Body of pancreas (tissue), 4 donors: ENCODE results near the gene APH1B. TPM values are rescaled to one million over a fixed set of nuclear protein-coding genes. Genes with fewer than 3 reads are reported as not detected.

ENCODE experiments used
- ATAC-seq: fragments of 150-250 bp; one replicate; pipeline ENCODE4 v1.9.1; 2016
- DNase-seq, 4 donors: peaks; one replicate each; pipeline ENCODE4 v3.0.0-alpha.2; 2019
- H3K27ac ChIP-seq, 4 donors: fragments of 200-600 bp; sonication (generic); 1 replicate in 3 of 4; 2 replicates in 1 of 4; pipeline versions ENCODE4 v1.5.1 to v1.6.1; 2016 to 2019; ENCODE audit warnings: mild to moderate bottlenecking in 1 of 4, mixed read lengths in 1 of 4, moderate library complexity in 1 of 4
- H3K27me3 ChIP-seq, 2 donors: fragments of 200-600 bp; sonication (generic); one replicate each; pipeline ENCODE4 v1.6.0; 2016; ENCODE audit warnings: mild to moderate bottlenecking in 1 of 2
- H3K36me3 ChIP-seq, 2 donors: fragments of 200-600 bp; sonication (generic); replicated peaks in 1 of 2; 2 replicates each; pipeline ENCODE4 v1.5.1; 2016; ENCODE audit warnings: low read depth in 2 of 2; ENCODE audit not compliant: insufficient read depth in 1 of 2
- H3K4me1 ChIP-seq: fragments of 200-600 bp; sonication (generic); one replicate; pipeline ENCODE4 v1.6.0; 2016
- H3K4me3 ChIP-seq, 2 donors: fragments of 200-600 bp; sonication (generic); 1 replicate in 1 of 2; 2 replicates in 1 of 2; pipeline ENCODE4 v1.5.1; 2016 to 2019
- H3K9me3 ChIP-seq, 3 donors: fragments of 200-600 bp; sonication (generic); 1 replicate in 2 of 3; 2 replicates in 1 of 3; pipeline ENCODE4 v1.5.1; 2016
- POLR2A ChIP-seq, 3 donors: fragments of 450-650 bp; IDR thresholded peaks; one replicate each; pipeline ENCODE4 v1.6.1; 2016; ENCODE audit warnings: antibody characterized with exemption in 3 of 3, mild to moderate bottlenecking in 2 of 3
- WGBS, 2 donors: methylation state at CpG; one replicate each; pipeline ENCODE4 v1.1.5; 2017; 5-methylcytosine and 5-hydroxymethylcytosine counted together
- intact Hi-C: fragments of 100-400 bp; cut with DNase I; formaldehyde crosslinking; loops from one replicate; pipeline ENCODE4 v1.15.1; 2023
- total RNA-seq, 2 donors: library from RNA; depleted of rRNA; stranded (reverse); fragments of >200 nt; gene quantifications; one replicate each; pipeline ENCODE4 v1.1.0, GENCODE V29; 2016
- TF ChIP-seq, protein P1 (sequence below), 7 experiments: fragments of 450-650 bp in 4 of 7; fragments of 200-600 bp in 3 of 7; sonication (generic) in 3 of 7; IDR thresholded peaks; one replicate each; pipeline ENCODE4 v1.5.1; 2016 to 2019; ENCODE audit warnings: antibody characterized with exemption in 7 of 7

The APH1B gene
- total RNA-seq, 2 donors from 2014 or later = 6.9 to 12.7 TPM

DNA sequence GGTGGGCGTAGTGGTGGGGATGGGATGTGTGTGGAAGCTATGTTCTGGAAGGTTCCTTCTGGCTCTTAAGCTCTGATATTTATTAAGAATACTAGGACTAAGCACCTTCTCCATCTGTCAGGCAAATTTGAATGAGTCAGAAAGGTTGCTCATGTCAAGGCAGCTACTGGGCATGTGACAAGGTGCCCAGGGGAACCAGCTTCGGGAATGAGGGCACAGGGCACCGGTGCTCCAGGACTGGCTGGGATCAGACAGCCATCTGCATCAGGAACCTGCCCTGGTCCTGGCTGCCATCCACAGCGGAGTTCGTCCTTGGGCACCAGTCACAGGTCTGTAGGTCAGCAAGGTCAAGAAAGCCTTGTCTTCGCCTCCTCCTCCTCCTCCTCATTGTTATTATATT lies 71.8 kb downstream of the APH1B start:
- Histone ChIP-seq H3K36me3 (no peaks in the 10 kb centered on the region), H3K27me3 (no peaks in the 10 kb centered on the region), H3K9me3 (no peaks in the 10 kb centered on the region), H3K27ac (peak overlapping the region; percentile 27 to 86 (median 81)), H3K4me3 (no peak overlapping the region), H3K4me1 (peaks cover 78% of the 10 kb centered on the region)
- TF ChIP-seq, protein P1, sequence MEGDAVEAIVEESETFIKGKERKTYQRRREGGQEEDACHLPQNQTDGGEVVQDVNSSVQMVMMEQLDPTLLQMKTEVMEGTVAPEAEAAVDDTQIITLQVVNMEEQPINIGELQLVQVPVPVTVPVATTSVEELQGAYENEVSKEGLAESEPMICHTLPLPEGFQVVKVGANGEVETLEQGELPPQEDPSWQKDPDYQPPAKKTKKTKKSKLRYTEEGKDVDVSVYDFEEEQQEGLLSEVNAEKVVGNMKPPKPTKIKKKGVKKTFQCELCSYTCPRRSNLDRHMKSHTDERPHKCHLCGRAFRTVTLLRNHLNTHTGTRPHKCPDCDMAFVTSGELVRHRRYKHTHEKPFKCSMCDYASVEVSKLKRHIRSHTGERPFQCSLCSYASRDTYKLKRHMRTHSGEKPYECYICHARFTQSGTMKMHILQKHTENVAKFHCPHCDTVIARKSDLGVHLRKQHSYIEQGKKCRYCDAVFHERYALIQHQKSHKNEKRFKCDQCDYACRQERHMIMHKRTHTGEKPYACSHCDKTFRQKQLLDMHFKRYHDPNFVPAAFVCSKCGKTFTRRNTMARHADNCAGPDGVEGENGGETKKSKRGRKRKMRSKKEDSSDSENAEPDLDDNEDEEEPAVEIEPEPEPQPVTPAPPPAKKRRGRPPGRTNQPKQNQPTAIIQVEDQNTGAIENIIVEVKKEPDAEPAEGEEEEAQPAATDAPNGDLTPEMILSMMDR (IDR thresholded peaks at IDR 0.05) = no peak
- TF ChIP-seq POLR2A (IDR thresholded peaks at IDR 0.05) = no peak
- intact Hi-C loops = no loop called here
- WGBS, 2 donors = 48 to 67% methylated on average over 3 to 6 of the region's 6 CpGs
- ATAC-seq = peak; percentile 78
- DNase-seq = peak; percentile 74 to 86 (median 84)

DNA sequence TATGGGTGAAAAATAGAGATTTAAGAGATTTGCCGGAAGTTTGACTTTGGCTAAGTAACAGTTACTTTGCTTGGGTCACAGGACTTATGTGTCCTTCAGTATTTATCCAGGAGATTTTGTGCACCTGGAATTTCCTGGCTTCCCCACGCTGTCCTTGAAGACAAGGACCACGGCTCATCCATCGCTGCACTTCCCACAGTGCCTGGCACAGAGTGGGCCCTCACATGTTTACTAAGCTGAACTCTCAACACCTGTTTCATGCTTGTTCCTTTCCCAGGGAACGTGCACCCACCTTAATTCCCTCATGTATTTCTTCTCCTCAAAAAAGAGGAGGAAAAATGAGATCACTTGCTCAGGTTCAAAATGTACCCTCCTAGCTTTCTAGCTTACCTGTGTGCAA lies 72.2 kb downstream of the APH1B start:
- ATAC-seq = peak; percentile 57
- peak overlapping the region; percentile 27 to 86 (median 81) for H3K27ac ChIP-seq
- DNase-seq = peak; percentile 59 to 77 (median 69)
- H3K36me3 ChIP-seq = no peaks in the 10 kb centered on the region
- no peak overlapping the region for H3K4me3 ChIP-seq
- H3K9me3 ChIP-seq = no peaks in the 10 kb centered on the region
- WGBS, 2 donors = 35 to 41% methylated on average over 5 of the region's 5 CpGs
- no peaks in the 10 kb centered on the region for H3K27me3 ChIP-seq
- intact Hi-C loops = no loop called here
- TF ChIP-seq, protein P1 (IDR thresholded peaks at IDR 0.05) = no peak
- no peak for TF ChIP-seq POLR2A (IDR thresholded peaks at IDR 0.05)
- peaks cover 82% of the 10 kb centered on the region for H3K4me1 ChIP-seq

DNA sequence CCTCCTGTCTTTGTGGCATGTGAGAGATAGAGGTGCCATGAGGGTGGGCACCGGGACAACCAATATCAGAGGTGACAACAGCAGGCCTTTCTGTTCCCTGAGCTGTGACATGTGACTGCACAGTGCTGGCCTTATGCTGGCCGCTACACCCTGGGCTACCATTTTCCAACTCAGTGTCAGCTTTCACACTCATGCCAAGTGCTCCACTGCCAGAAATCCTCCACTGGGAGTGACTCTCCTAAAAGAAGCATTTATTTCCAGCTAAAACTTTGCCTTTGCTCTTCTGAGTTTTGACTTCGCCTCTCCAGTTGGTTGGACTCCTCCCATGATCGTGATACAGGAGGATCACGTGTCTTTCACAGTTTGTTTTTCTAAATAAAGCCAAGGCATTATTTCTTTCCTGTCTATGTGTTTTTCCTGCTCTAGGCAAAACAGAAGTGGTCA lies 72.8 kb downstream of the APH1B start:
- Histone ChIP-seq H3K36me3 (no peaks in the 10 kb centered on the region), H3K4me1 (peaks cover 88% of the 10 kb centered on the region), H3K27me3 (no peaks in the 10 kb centered on the region), H3K9me3 (no peaks in the 10 kb centered on the region), H3K4me3 (no peak overlapping the region), H3K27ac (peak overlapping the region; percentile 27 to 86 (median 81))
- ATAC-seq (peak; percentile 41), DNase-seq (peak; percentile 46 to 59 (median 52))
- TF ChIP-seq, protein P1 (IDR thresholded peaks at IDR 0.05) = no peak
- TF ChIP-seq POLR2A (IDR thresholded peaks at IDR 0.05) = no peak
- WGBS, 2 donors = 44 to 46% methylated on average over 5 of the region's 5 CpGs
- intact Hi-C loops = no loop called here

DNA sequence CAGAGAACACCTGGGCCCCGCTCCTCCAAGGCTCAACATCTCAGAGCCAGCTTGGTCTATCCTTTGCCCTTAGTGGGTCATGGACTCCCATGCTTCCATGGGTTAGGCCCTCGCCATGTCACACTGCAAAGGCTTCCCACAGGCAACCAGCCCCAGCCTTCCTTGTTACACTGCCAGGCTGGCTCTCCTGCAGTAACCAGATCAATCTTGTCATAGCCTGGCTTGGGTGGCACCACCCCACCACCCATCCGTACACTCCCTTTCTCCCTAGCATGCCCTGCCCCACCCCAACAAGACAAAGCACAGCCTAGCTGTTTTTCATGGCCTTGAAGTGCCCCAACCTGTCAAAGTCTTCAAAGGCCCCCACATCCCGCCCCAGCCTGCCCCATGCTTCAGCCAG lies 73.8 kb downstream of the APH1B start:
- TF ChIP-seq, protein P1 (IDR thresholded peaks at IDR 0.05) = no peak
- TF ChIP-seq POLR2A (IDR thresholded peaks at IDR 0.05) = no peak
- peak overlapping the region in 3 of 4 donors; percentile 77 to 86 (median 85) for H3K27ac ChIP-seq
- DNase-seq (peak in 1 of 4 donors; percentile 33), ATAC-seq (no peak)
- H3K4me3 ChIP-seq = no peak overlapping the region
- no peaks in the 10 kb centered on the region for H3K27me3 ChIP-seq
- H3K4me1 ChIP-seq = peaks cover 93% of the 10 kb centered on the region
- H3K36me3 ChIP-seq = no peaks in the 10 kb centered on the region
- 87% methylated on average over 4 of the region's 4 CpGs for WGBS, 2 donors
- no peaks in the 10 kb centered on the region for H3K9me3 ChIP-seq
- intact Hi-C loops = no loop called here

DNA sequence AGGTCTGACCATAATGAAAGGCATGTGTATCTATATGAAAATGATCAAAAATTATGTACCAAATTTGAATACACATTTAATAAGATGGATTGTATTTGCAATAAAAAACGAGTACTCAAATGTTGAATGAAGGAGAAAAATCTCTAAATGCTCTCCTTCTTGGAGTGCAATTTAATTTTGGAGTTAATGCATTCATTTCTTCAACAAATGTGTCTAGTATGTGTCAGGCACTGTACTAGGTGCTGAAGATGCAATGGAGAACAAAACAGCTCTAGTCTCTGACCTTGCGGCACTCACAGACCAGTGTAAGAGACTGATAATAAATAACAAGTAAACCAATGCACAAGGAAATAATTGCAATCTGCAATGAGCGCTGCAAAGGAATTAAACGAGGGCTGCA lies 75.4 kb downstream of the APH1B start:
- no peak overlapping the region for H3K4me3 ChIP-seq
- no peaks in the 10 kb centered on the region for H3K36me3 ChIP-seq
- 86 to 90% methylated on average over 4 of the region's 4 CpGs for WGBS, 2 donors
- DNase-seq = no peak
- no peak for ATAC-seq
- peak overlapping the region in 3 of 4 donors; percentile 49 to 70 (median 64) for H3K27ac ChIP-seq
- TF ChIP-seq POLR2A (IDR thresholded peaks at IDR 0.05) = no peak
- TF ChIP-seq, protein P1 (IDR thresholded peaks at IDR 0.05) = no peak
- no peaks in the 10 kb centered on the region for H3K27me3 ChIP-seq
- peaks cover 78% of the 10 kb centered on the region for H3K4me1 ChIP-seq
- intact Hi-C loops = no loop called here
- H3K9me3 ChIP-seq = no peaks in the 10 kb centered on the region
